ENCODE data around the gene TMEM229B. TPM values are rescaled to one million over a fixed set of nuclear protein-coding genes. Genes with fewer than 3 reads are reported as not detected.

TMEM229B gene
- total RNA-seq, 1 donor from 2014 or later = 0.75 TPM

GRCh38 chr14:67512463-67513310 lies 24.2 kb upstream of the TMEM229B start:
- Mint-ChIP-seq H3K27ac (no peak overlapping the region), H3K9me3 (no peaks in the 10 kb centered on the region), H3K27me3 (ENCODE audit: low read depth) (peaks cover 70% of the 10 kb centered on the region), H3K4me1 (ENCODE audit: low read depth) (peaks cover 2% of the 10 kb centered on the region), H3K36me3 (ENCODE audit: low read depth) (no peaks in the 10 kb centered on the region), H3K4me3 (ENCODE audit: low read depth) (no peak overlapping the region)
- DNase-seq (ENCODE audit: low spot score) = no peak
- intact Hi-C loops (cut with micrococcal nuclease) = loop anchor here (5.0 kb wide), 1 partner anchor 85 kb away; no protein-coding TSS in a partner anchor

- intact Hi-C loops (cut with micrococcal nuclease) = loop anchor here (5.0 kb wide), 1 partner anchor 84 kb away; no protein-coding TSS in a partner anchor
- H3K9me3 Mint-ChIP-seq = no peaks in the 10 kb centered on the region
- no peak overlapping the region for H3K4me3 Mint-ChIP-seq (ENCODE audit: low read depth)
- H3K27me3 Mint-ChIP-seq (ENCODE audit: low read depth) = peaks cover 63% of the 10 kb centered on the region
- no peaks in the 10 kb centered on the region for H3K36me3 Mint-ChIP-seq (ENCODE audit: low read depth)
- no peak for DNase-seq (ENCODE audit: low spot score)
- H3K4me1 Mint-ChIP-seq (ENCODE audit: low read depth) = peaks cover 2% of the 10 kb centered on the region
- no peak overlapping the region for H3K27ac Mint-ChIP-seq
These were observed 22.3 kb upstream of the TMEM229B start for GRCh38 chr14:67510836-67511235.

- Mint-ChIP-seq H3K27ac (no peak overlapping the region), H3K27me3 (ENCODE audit: low read depth) (peaks cover 61% of the 10 kb centered on the region), H3K36me3 (ENCODE audit: low read depth) (no peaks in the 10 kb centered on the region), H3K4me1 (ENCODE audit: low read depth) (peaks cover 2% of the 10 kb centered on the region), H3K9me3 (no peaks in the 10 kb centered on the region), H3K4me3 (ENCODE audit: low read depth) (no peak overlapping the region)
- intact Hi-C loops (cut with micrococcal nuclease) = loop anchor here (5.0 kb wide), 1 partner anchor 83 kb away; no protein-coding TSS in a partner anchor
- no peak for DNase-seq (ENCODE audit: low spot score)
These were observed 21.6 kb upstream of the TMEM229B start for GRCh38 chr14:67510121-67510520.

- Mint-ChIP-seq H3K27me3 (ENCODE audit: low read depth) (peaks cover 58% of the 10 kb centered on the region), H3K27ac (no peak overlapping the region), H3K4me3 (ENCODE audit: low read depth) (no peak overlapping the region), H3K4me1 (ENCODE audit: low read depth) (no peaks in the 10 kb centered on the region), H3K36me3 (ENCODE audit: low read depth) (no peaks in the 10 kb centered on the region), H3K9me3 (no peaks in the 10 kb centered on the region)
- intact Hi-C loops (cut with micrococcal nuclease) = no loop called here
- DNase-seq (ENCODE audit: low spot score) = no peak
These were observed 20.4 kb upstream of the TMEM229B start for GRCh38 chr14:67508956-67509355.

DNA sequence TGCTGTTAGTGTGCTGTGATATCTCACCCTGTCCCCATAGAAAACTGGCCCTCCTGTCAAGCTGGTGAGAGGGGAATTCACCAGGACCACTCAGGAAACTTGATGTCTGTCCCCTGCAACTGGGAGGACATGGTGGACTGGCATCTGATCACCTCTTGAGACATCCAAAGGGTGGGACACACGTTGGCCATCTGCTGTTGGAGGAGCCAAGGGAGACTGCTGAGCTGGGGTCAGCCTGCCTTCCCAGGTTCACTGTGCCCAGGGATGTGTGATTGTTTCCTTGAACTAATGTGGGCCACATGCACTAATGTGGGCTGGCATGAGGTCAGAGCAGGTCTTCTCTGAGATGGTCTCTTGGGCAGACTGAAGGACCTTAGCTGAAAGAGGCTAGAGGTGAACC lies 16.7 kb upstream of the TMEM229B start:
- Mint-ChIP-seq H3K27me3 (ENCODE audit: low read depth) (peaks cover 28% of the 10 kb centered on the region), H3K4me3 (ENCODE audit: low read depth) (no peak overlapping the region), H3K4me1 (ENCODE audit: low read depth) (no peaks in the 10 kb centered on the region), H3K9me3 (no peaks in the 10 kb centered on the region), H3K36me3 (ENCODE audit: low read depth) (no peaks in the 10 kb centered on the region), H3K27ac (no peak overlapping the region)
- intact Hi-C loops (cut with micrococcal nuclease) = no loop called here
- DNase-seq (ENCODE audit: low spot score) = no peak

GRCh38 chr14:67503331-67503730 lies 14.8 kb upstream of the TMEM229B start:
- intact Hi-C loops (cut with micrococcal nuclease) = no loop called here
- DNase-seq (ENCODE audit: low spot score) = no peak
- H3K27me3 Mint-ChIP-seq (ENCODE audit: low read depth) = peaks cover 30% of the 10 kb centered on the region

DNA sequence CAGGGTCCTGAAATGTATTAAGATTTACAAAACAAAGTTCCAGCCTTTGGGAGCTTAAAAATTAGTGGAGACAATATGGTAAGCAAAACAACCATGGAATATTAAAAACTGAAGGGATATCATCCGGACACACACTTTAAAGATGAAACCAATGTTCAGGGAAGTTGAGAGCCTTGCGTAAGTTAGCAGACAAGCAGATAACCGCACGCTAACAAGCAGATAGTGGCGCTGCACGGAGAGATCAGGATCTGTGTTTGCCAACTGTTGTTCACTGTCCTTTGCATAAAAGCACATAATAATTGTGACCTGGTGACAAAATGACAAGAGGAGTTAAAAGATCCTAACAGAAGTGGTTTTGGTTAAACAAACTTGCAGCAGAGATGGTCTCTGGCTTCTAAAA lies 14.3 kb upstream of the TMEM229B start:
- Mint-ChIP-seq H3K4me1 (ENCODE audit: low read depth) (peaks cover under 1% of the 10 kb centered on the region), H3K27me3 (ENCODE audit: low read depth) (peaks cover 31% of the 10 kb centered on the region), H3K9me3 (no peaks in the 10 kb centered on the region), H3K36me3 (ENCODE audit: low read depth) (no peaks in the 10 kb centered on the region), H3K27ac (no peak overlapping the region), H3K4me3 (ENCODE audit: low read depth) (no peak overlapping the region)
- intact Hi-C loops (cut with micrococcal nuclease) = no loop called here
- no peak for DNase-seq (ENCODE audit: low spot score)

More at GRCh38 chr14:67503331-67503730, 14.8 kb upstream of the TMEM229B start:
- Mint-ChIP-seq H3K36me3 (ENCODE audit: low read depth) (no peaks in the 10 kb centered on the region), H3K27ac (no peak overlapping the region), H3K9me3 (no peaks in the 10 kb centered on the region), H3K4me1 (ENCODE audit: low read depth) (no peaks in the 10 kb centered on the region), H3K4me3 (ENCODE audit: low read depth) (no peak overlapping the region)

DNA sequence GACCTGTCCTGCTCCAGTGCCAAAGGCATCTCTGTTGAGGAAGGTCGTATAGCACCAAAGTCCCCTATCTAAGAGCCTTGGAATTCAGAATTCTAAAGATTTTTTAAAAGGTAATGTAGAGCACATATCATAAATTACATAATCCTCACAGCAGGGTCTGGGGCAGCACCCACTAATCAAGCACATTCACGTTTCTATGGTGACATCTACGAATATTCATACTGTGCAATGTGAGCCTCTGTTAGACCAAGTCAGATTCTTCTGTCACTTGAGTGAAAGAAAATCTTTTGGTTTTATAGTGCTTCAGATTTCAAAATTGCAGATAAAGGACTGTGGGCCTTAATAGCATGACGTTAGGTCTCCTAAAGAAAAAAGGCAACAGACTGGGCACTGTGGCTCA lies 13.1 kb upstream of the TMEM229B start:
- no peak overlapping the region for H3K27ac Mint-ChIP-seq
- no peaks in the 10 kb centered on the region for H3K9me3 Mint-ChIP-seq
- intact Hi-C loops (cut with micrococcal nuclease) = no loop called here
- peaks cover 28% of the 10 kb centered on the region for H3K27me3 Mint-ChIP-seq (ENCODE audit: low read depth)
- peaks cover 1% of the 10 kb centered on the region for H3K4me1 Mint-ChIP-seq (ENCODE audit: low read depth)
- no peak overlapping the region for H3K4me3 Mint-ChIP-seq (ENCODE audit: low read depth)
- no peak for DNase-seq (ENCODE audit: low spot score)
- no peaks in the 10 kb centered on the region for H3K36me3 Mint-ChIP-seq (ENCODE audit: low read depth)

GRCh38 chr14:67500981-67501380 lies 12.5 kb upstream of the TMEM229B start:
- Mint-ChIP-seq H3K4me1 (ENCODE audit: low read depth) (peaks cover 1% of the 10 kb centered on the region), H3K27me3 (ENCODE audit: low read depth) (peaks cover 22% of the 10 kb centered on the region), H3K9me3 (no peaks in the 10 kb centered on the region), H3K27ac (no peak overlapping the region), H3K4me3 (ENCODE audit: low read depth) (no peak overlapping the region), H3K36me3 (ENCODE audit: low read depth) (no peaks in the 10 kb centered on the region)
- intact Hi-C loops (cut with micrococcal nuclease) = no loop called here
- no peak for DNase-seq (ENCODE audit: low spot score)

DNA sequence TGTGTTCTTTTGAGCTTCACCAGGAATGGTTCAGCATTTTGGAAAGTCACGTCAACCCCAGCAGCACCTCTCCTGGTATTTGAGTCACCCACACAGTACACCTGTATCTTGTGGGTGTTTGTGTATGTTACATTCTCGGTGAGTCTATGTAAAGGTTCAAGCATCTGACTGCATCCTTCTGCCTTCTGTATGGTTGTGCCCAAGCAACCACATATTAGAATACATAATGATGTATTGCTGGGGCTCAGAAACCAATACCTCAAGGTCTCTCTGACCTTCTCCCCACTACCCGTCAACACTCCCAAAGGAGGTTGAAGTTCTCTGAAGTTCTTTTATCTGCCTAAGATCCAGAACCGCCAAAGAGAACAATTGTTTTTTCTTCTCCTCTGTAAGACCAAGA lies 9.2 kb upstream of the TMEM229B start:
- H3K27ac Mint-ChIP-seq = no peak overlapping the region
- peaks cover 20% of the 10 kb centered on the region for H3K9me3 Mint-ChIP-seq
- DNase-seq (ENCODE audit: low spot score) = no peak
- H3K4me1 Mint-ChIP-seq (ENCODE audit: low read depth) = peaks cover 4% of the 10 kb centered on the region
- H3K27me3 Mint-ChIP-seq (ENCODE audit: low read depth) = peaks cover 16% of the 10 kb centered on the region
- peaks cover 5% of the 10 kb centered on the region for H3K36me3 Mint-ChIP-seq (ENCODE audit: low read depth)
- no peak overlapping the region for H3K4me3 Mint-ChIP-seq (ENCODE audit: low read depth)
- intact Hi-C loops (cut with micrococcal nuclease) = no loop called here

DNA sequence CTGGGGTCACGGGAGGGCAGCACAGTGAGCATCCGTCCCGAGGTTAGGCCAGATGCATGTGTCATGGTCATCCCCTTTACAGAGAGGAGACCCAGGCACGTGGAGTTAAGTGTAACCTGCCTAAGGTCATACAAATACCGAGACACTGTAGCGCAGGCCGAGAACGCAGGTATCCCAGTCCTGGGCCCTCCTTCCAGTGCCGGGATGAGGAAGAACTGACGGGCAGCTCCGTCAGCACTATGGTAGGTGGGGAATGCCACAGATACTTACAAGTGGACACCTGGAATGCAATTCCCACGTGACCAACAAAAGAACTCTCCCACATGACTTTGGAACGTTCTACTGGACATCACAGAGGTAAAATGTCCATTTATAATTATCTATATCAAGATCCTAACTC lies 8.7 kb upstream of the TMEM229B start:
- intact Hi-C loops (cut with micrococcal nuclease) = no loop called here
- H3K27ac Mint-ChIP-seq = no peak overlapping the region

GRCh38 chr14:67495827-67496226 lies 7.3 kb upstream of the TMEM229B start:
- intact Hi-C loops (cut with micrococcal nuclease) = no loop called here
- Mint-ChIP-seq H3K4me1 (ENCODE audit: low read depth) (peaks cover 4% of the 10 kb centered on the region), H3K4me3 (ENCODE audit: low read depth) (no peak overlapping the region), H3K27me3 (ENCODE audit: low read depth) (peaks cover 25% of the 10 kb centered on the region), H3K36me3 (ENCODE audit: low read depth) (peaks cover 8% of the 10 kb centered on the region), H3K9me3 (peaks cover 29% of the 10 kb centered on the region), H3K27ac (no peak overlapping the region)
- no peak for DNase-seq (ENCODE audit: low spot score)

More for the DNA sequence above, 8.7 kb upstream of the TMEM229B start:
- H3K9me3 Mint-ChIP-seq = peaks cover 25% of the 10 kb centered on the region
- peaks cover 8% of the 10 kb centered on the region for H3K36me3 Mint-ChIP-seq (ENCODE audit: low read depth)
- no peak overlapping the region for H3K4me3 Mint-ChIP-seq (ENCODE audit: low read depth)
- DNase-seq (ENCODE audit: low spot score) = no peak
- peaks cover 4% of the 10 kb centered on the region for H3K4me1 Mint-ChIP-seq (ENCODE audit: low read depth)
- peaks cover 17% of the 10 kb centered on the region for H3K27me3 Mint-ChIP-seq (ENCODE audit: low read depth)

DNA sequence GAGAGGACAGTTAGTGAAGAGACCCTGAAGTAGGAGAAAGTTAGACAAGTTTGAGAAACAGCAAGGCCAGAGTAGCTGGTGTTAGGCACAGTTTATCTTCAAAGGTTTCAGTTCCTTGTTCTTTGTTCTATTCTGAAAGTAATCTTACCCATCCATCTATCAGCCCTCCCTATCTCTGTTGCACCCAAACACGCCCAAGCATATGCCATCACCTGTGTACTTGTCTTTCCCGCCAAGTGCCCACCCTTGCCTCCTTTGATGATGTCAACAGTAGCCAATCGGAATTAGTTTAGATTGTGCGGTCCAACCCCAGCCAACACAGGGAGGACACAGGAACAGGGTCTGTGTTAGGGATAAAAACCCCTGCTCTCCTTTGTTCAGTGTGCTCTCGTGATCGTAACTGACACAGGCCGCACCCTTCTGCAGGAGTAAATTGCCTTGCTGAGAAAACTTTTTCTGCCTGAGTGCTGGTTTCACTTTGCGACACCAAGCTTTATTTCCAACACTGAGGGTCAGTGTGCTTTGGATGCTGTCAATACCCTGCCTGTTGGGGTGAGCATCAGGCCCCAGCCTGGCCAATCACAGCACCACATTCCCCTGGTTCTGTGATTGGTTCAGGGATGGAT lies 4.7 kb upstream of the TMEM229B start:
- H3K4me1 Mint-ChIP-seq (ENCODE audit: low read depth) = peaks cover 22% of the 10 kb centered on the region
- peaks cover 8% of the 10 kb centered on the region for H3K36me3 Mint-ChIP-seq (ENCODE audit: low read depth)
- peaks cover 26% of the 10 kb centered on the region for H3K27me3 Mint-ChIP-seq (ENCODE audit: low read depth)
- no peak for DNase-seq (ENCODE audit: low spot score)
- H3K4me3 Mint-ChIP-seq (ENCODE audit: low read depth) = no peak overlapping the region
- intact Hi-C loops (cut with micrococcal nuclease) = no loop called here
- no peak overlapping the region for H3K27ac Mint-ChIP-seq
- peaks cover 29% of the 10 kb centered on the region for H3K9me3 Mint-ChIP-seq

All from activated T-helper 2 cell treated with anti-CD3 and anti-CD28 coated beads, Interferon-gamma antibody, Interleukin-2, Interleukin-4, amounts not matched to agents 10 μg/mL and 5 μg/mL and 100 μg/mL, durations not matched to agents 14 hours and 24 hours and 36 hours (primary cell).